Mesothelial cell of epicardium (in vitro differentiated cells): ENCODE data around the gene AK2. TPM values are rescaled to one million over a fixed set of nuclear protein-coding genes. Genes with fewer than 3 reads are reported as not detected.

Experiments used
- DNase-seq, 2 experiments: peaks; one replicate each; pipeline ENCODE4 v3.0.0; 2021; ENCODE audit warnings: low spot score in 2 of 2; ENCODE audit not compliant: unreplicated experiment in 2 of 2
- H3K27ac Mint-ChIP-seq: 2 replicates; pipeline ENCODE4 v1.8.0; 2021; ENCODE audit warnings: mixed read lengths
- H3K27me3 Mint-ChIP-seq: 2 replicates; pipeline ENCODE4 v1.8.0; 2021; ENCODE audit warnings: low read depth, mixed read lengths
- H3K36me3 Mint-ChIP-seq: 2 replicates; pipeline ENCODE4 v1.8.0; 2021; ENCODE audit warnings: mixed read lengths
- H3K4me1 Mint-ChIP-seq: 2 replicates; pipeline ENCODE4 v1.8.0; 2021; ENCODE audit warnings: mixed read lengths
- H3K4me3 Mint-ChIP-seq: 2 replicates; pipeline ENCODE4 v1.8.0; 2021; ENCODE audit warnings: mild to moderate bottlenecking, moderate library complexity, mixed read lengths
- H3K9me3 Mint-ChIP-seq: 2 replicates; pipeline ENCODE4 v1.8.0; 2021; ENCODE audit warnings: mixed read lengths
- CTCF ChIP-seq: fragments of 200-600 bp; sonication (generic); IDR thresholded peaks from one replicate; pipeline ENCODE4 v1.5.0; 2021; ENCODE audit warnings: antibody characterized with exemption; ENCODE audit not compliant: unreplicated experiment
- total RNA-seq: library from RNA; stranded (reverse); gene quantifications from 3 replicates; pipeline ENCODE4 v1.2.1, GENCODE V29; 2021

AK2 gene
- total RNA-seq, 1 donor from 2014 or later: 139 TPM

GRCh38 chr1:33057095-33057494 lies 20.4 kb upstream of the AK2 start:
- no peak for DNase-seq
- H3K36me3 Mint-ChIP-seq: peaks cover 1% of the 10 kb centered on the region
- H3K27ac Mint-ChIP-seq: no peak overlapping the region
- no peak for TF ChIP-seq CTCF
- H3K27me3 Mint-ChIP-seq: no peaks in the 10 kb centered on the region
- H3K4me3 Mint-ChIP-seq: no peak overlapping the region
- H3K9me3 Mint-ChIP-seq: peaks cover 13% of the 10 kb centered on the region
- H3K4me1 Mint-ChIP-seq: peaks cover 8% of the 10 kb centered on the region

GRCh38 chr1:33056426-33056825 lies 19.7 kb upstream of the AK2 start:
- Mint-ChIP-seq H3K36me3 (peaks cover 1% of the 10 kb centered on the region), H3K27me3 (no peaks in the 10 kb centered on the region), H3K4me1 (peaks cover 8% of the 10 kb centered on the region), H3K27ac (no peak overlapping the region), H3K9me3 (peaks cover 6% of the 10 kb centered on the region), H3K4me3 (no peak overlapping the region)
- TF ChIP-seq CTCF: no peak
- no peak for DNase-seq

GRCh38 chr1:33055210-33056008 lies 18.7 kb upstream of the AK2 start:
- H3K27me3 Mint-ChIP-seq: no peaks in the 10 kb centered on the region
- no peak overlapping the region for H3K4me3 Mint-ChIP-seq
- H3K36me3 Mint-ChIP-seq: peaks cover 4% of the 10 kb centered on the region
- H3K4me1 Mint-ChIP-seq: peaks cover 8% of the 10 kb centered on the region
- H3K9me3 Mint-ChIP-seq: peaks cover 8% of the 10 kb centered on the region
- peak; percentile 73 for TF ChIP-seq CTCF
- peak; percentile 37 to 56 for DNase-seq
- peak overlapping the region; percentile 45 for H3K27ac Mint-ChIP-seq

- Mint-ChIP-seq H3K36me3 (peaks cover 4% of the 10 kb centered on the region), H3K27ac (no peak overlapping the region), H3K9me3 (peaks cover 7% of the 10 kb centered on the region), H3K4me3 (no peak overlapping the region), H3K27me3 (no peaks in the 10 kb centered on the region), H3K4me1 (peaks cover 5% of the 10 kb centered on the region)
- no peak for DNase-seq
- no peak for TF ChIP-seq CTCF
These were observed 13.8 kb upstream of the AK2 start for GRCh38 chr1:33050221-33051076.

- Mint-ChIP-seq H3K4me1 (no peaks in the 10 kb centered on the region), H3K9me3 (peaks cover 7% of the 10 kb centered on the region), H3K27me3 (no peaks in the 10 kb centered on the region), H3K4me3 (no peak overlapping the region), H3K27ac (no peak overlapping the region), H3K36me3 (peaks cover 4% of the 10 kb centered on the region)
- TF ChIP-seq CTCF: no peak
- no peak for DNase-seq
These were observed 12.7 kb upstream of the AK2 start for GRCh38 chr1:33049371-33049770.
